ENCODE results near the gene PEA15. TPM values are rescaled to one million over a fixed set of nuclear protein-coding genes. Genes with fewer than 3 reads are reported as not detected.

The PEA15 gene
- 94.3 TPM for total RNA-seq (2021; ENCODE audit: unreplicated experiment)
- polyA plus RNA-seq (2012; ENCODE audit: insufficient read length) = 86.3 TPM
- percentile 83 among the genes with signal in this experiment for Bru-seq, nascent RNA
- percentile 91 among the genes with signal in this experiment for BruChase-seq, experiment 1, labeled RNA remaining after a 2-hour chase
- percentile 96 among the genes with signal in this experiment for BruChase-seq, experiment 2, labeled RNA remaining after a 6-hour chase
- long read RNA-seq, transcript PEA15-201 (4 exons, 2,471 nt) = major isoform, 36 of 85 reads
- long read RNA-seq, partial matches to known transcripts = 34 of 85 reads
- long read RNA-seq, other reads (novel, unspliced or antisense) = 15 of 85 reads

GRCh38 chr1:160205242-160206035 lies at the start of gene PEA15:
TSS of gene PEA15 (plus strand) at chr1:160205384. CDS start at chr1:160211545, 6,161 bp downstream.
- BruUV-seq (replicated peaks) = no TSS peak
- DNase-seq (ENCODE audit: low read depth, low spot score) = no peak
- intact Hi-C loops (cut with micrococcal nuclease; ENCODE audit: unreplicated experiment) = no loop called here

DNA sequence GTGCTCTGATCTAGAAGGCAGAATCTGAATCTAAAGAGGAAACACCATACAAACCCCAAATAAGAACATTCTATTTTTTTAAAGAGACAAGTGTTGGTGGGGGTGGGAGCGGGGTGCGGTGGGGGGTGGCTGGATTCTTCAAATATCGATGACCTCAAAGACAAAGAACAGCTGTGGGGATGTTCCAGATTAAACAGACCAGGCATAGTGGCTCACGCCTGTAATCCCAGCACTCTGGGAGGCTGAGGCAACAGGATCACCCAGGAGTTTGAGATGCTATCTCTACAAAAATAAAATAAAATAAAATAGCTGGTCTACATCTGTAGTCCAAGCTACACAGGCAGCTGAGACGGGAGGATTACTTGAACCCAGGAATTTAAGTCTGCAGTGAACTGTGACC lies 48.8 kb upstream of the PEA15 start:
- DNase-seq (ENCODE audit: low read depth, low spot score) (no peak), ATAC-seq (no peak)
- Histone ChIP-seq H3K4me3 (ENCODE audit: low read depth in 2 of 2, low read length in 2 of 2) (no peak overlapping the region), H3K4me1 (ENCODE audit: control insufficient read depth, insufficient read depth, low read length) (no peaks in the 10 kb centered on the region), H3K9me3 (ENCODE audit: control insufficient read depth, insufficient read depth, low read depth, low read length) (no peaks in the 10 kb centered on the region), H3K36me3 (ENCODE audit: control insufficient read depth, insufficient read depth, low read length) (no peaks in the 10 kb centered on the region), H3K27ac (ENCODE audit: low read length) (no peak overlapping the region), H3K27me3 (ENCODE audit: control insufficient read depth, insufficient read depth, low read length) (no peaks in the 10 kb centered on the region)
- no TSS peak for BruUV-seq (replicated peaks)
- CTCF ChIA-PET = no interaction called here
- TF ChIP-seq REST (IDR thresholded peaks at IDR 0.05; ENCODE audit: insufficient read depth in 1 of 2, low read depth in 2 of 2, low read length in 1 of 2) (no peak), SIN3A (IDR thresholded peaks at IDR 0.05; ENCODE audit: borderline replicate concordance, insufficient read depth, low read depth, low read length) (no peak), POLR2AphosphoS5 (IDR thresholded peaks at IDR 0.05; ENCODE audit: low read depth, low read length) (no peak)
- intact Hi-C loops (cut with micrococcal nuclease; ENCODE audit: unreplicated experiment) = no loop called here
- POLR2A ChIA-PET = no interaction called here
- in situ Hi-C loops (cut with HindIII; ENCODE audit: low pct_unique_long_range_greater_than_20kb, low sequenced_read_pairs) = no loop called here

More at GRCh38 chr1:160205242-160206035, at the start of gene PEA15:
- Histone ChIP-seq H3K27ac (ENCODE audit: low read length) (peak within 1 kb of the TSS; percentile 83), H3K27me3 (ENCODE audit: control insufficient read depth, insufficient read depth, low read length) (no peaks in the 10 kb centered on the region), H3K4me1 (ENCODE audit: control insufficient read depth, insufficient read depth, low read length) (peaks cover 17% of the 10 kb centered on the region), H3K4me3 (ENCODE audit: low read depth in 2 of 2, low read length in 2 of 2) (peak within 1 kb of the TSS; percentile 80 to 87), H3K9me3 (ENCODE audit: control insufficient read depth, insufficient read depth, low read depth, low read length) (no peaks in the 10 kb centered on the region), H3K36me3 (ENCODE audit: control insufficient read depth, insufficient read depth, low read length) (no peaks in the 10 kb centered on the region; the same call in 1 of the 2 replicates)
- 0 out of 2 replicates have a peak, but pooled peaks have one; percentile 26 for TF ChIP-seq SIN3A (IDR thresholded peaks at IDR 0.05; ENCODE audit: borderline replicate concordance, insufficient read depth, low read depth, low read length)
- TF ChIP-seq POLR2AphosphoS5 (IDR thresholded peaks at IDR 0.05; ENCODE audit: low read depth, low read length) = no peak; the same call in 1 of the 2 replicates
- ATAC-seq = peak; percentile 89
- in situ Hi-C loops (cut with HindIII; ENCODE audit: low pct_unique_long_range_greater_than_20kb, low sequenced_read_pairs) = no loop called here
- POLR2A ChIA-PET = interaction anchor here (0.7 kb wide), 1 partner anchor 240 kb away, joined by 8 read pairs; no protein-coding TSS in a partner anchor
- CTCF ChIA-PET = interaction anchor here (1.4 kb wide), 1 partner anchor 12 kb away, joined by 3 read pairs; no protein-coding TSS in a partner anchor

DNA sequence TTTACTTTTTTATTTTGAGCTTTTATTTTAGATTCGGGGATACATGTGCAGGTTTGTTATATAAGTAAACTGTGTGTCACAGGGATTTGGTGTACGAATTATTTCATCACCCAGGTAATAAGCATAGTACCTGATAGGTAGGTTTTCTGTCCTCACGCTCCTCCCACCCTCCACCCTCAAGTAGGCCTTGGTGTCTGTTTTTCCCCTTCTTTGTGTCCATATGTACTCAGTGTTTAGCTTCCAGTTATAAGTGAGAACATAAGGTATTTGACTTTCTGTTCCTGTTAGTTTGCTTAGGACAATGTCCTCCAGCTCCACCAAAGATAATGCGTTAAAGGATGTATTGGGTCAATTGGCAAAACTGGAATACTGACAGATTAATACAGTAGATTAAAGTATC lies 48.0 kb upstream of the PEA15 start:
- intact Hi-C loops (cut with micrococcal nuclease; ENCODE audit: unreplicated experiment) (no loop called here), in situ Hi-C loops (cut with HindIII; ENCODE audit: low pct_unique_long_range_greater_than_20kb, low sequenced_read_pairs) (no loop called here)
- H3K4me1 ChIP-seq (ENCODE audit: control insufficient read depth, insufficient read depth, low read length) = no peaks in the 10 kb centered on the region
- ATAC-seq (no peak), DNase-seq (ENCODE audit: low read depth, low spot score) (no peak)
- BruUV-seq (replicated peaks) = no TSS peak
- ChIA-PET POLR2A (no interaction called here), CTCF (no interaction called here)
- H3K4me3 ChIP-seq (ENCODE audit: low read depth in 2 of 2, low read length in 2 of 2) = no peak overlapping the region
- no peaks in the 10 kb centered on the region for H3K27me3 ChIP-seq (ENCODE audit: control insufficient read depth, insufficient read depth, low read length)
- H3K27ac ChIP-seq (ENCODE audit: low read length) = no peak overlapping the region
- no peaks in the 10 kb centered on the region for H3K36me3 ChIP-seq (ENCODE audit: control insufficient read depth, insufficient read depth, low read length)
- H3K9me3 ChIP-seq (ENCODE audit: control insufficient read depth, insufficient read depth, low read depth, low read length) = no peaks in the 10 kb centered on the region
- TF ChIP-seq CTCF (IDR thresholded peaks at IDR 0.05) (no peak), POLR2AphosphoS5 (IDR thresholded peaks at IDR 0.05; ENCODE audit: low read depth, low read length) (no peak), TCF7L2 (IDR thresholded peaks at IDR 0.05; ENCODE audit: low read depth, low read length) (no peak), REST (IDR thresholded peaks at IDR 0.05; ENCODE audit: insufficient read depth in 1 of 2, low read depth in 2 of 2, low read length in 1 of 2) (no peak), SIN3A (IDR thresholded peaks at IDR 0.05; ENCODE audit: borderline replicate concordance, insufficient read depth, low read depth, low read length) (no peak)
